ENCODE results near the gene WBP1.

DNA sequence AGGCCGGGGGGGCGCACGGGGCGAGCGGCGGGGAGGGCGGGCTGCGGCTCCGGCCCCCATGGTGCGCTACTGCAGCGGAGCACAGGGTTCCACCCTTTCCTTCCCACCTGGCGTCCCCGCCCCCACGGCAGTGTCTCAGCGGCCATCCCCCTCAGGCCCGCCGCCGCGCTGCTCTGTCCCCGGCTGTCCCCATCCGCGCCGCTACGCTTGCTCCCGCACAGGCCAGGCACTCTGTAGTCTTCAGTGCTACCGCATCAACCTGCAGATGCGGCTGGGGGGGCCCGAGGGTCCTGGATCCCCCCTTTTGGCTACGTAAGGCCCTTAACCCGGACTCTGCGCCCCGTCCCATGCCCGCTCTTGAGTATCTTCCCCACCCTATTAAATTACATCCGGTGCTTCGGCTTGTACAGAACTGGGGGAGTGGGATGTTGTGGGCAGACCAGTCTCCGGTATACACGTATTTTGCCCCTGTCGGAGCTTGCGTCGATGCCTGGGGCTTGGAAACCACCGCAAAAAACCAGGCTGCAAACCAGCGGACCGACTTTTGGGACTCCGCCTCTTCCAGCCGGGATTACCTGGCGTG is 598 bp upstream of the WBP1 start:
- TF ChIP-seq CTCF (IDR thresholded peaks at IDR 0.05 in 8 of 11, conservative IDR thresholded peaks at IDR 0.05 in 3 of 11), result peak in 1 of 11 experiments; percentile 9
- peak; percentile 35 to 91 (median 62) for TF ChIP-seq POLR2A (IDR thresholded peaks at IDR 0.05)
